HG02840 (cell line): ENCODE measurements around the gene AVPR1A.
"Not testable (repeated sequence)": the region's sequence is repeated elsewhere in the genome, so short reads cannot be mapped to it uniquely, and the experiment has no call there.

Experiments used
- ATAC-seq: cut with Tn5 transposase; IDR thresholded peaks from one replicate; pipeline ENCODE4 v1.9.1; 2021; ENCODE audit warnings: mild to moderate bottlenecking, moderate library complexity, moderate number of reproducible peaks; ENCODE audit not compliant: unreplicated experiment, low FRiP score

AVPR1A gene

GRCh38 chr12:63150713-63151622, at the start of gene AVPR1A:
AVPR1A (minus strand) TSS chr12:63151201; CDS start chr12:63150836, 365 bp downstream.
- no peak for ATAC-seq

GRCh38 chr12:63196168-63196567, 45.2 kb upstream of the AVPR1A start:
- ATAC-seq = no peak

GRCh38 chr12:63179224-63179623, 28.2 kb upstream of the AVPR1A start:
- no peak for ATAC-seq

- no peak for ATAC-seq
Observed at GRCh38 chr12:63170321-63170720, 19.3 kb upstream of the AVPR1A start.

- not testable (repeated sequence) for ATAC-seq
Observed at GRCh38 chr12:63167741-63168140, 16.7 kb upstream of the AVPR1A start.

GRCh38 chr12:63164911-63165310, 13.9 kb upstream of the AVPR1A start:
- ATAC-seq = no peak

- ATAC-seq = no peak
Observed at GRCh38 chr12:63163541-63163940, 12.5 kb upstream of the AVPR1A start.

GRCh38 chr12:63155375-63155774, 4.4 kb upstream of the AVPR1A start:
- ATAC-seq = no peak

- ATAC-seq = no peak
Observed at GRCh38 chr12:63154560-63154959, 3.6 kb upstream of the AVPR1A start.

- ATAC-seq = no peak
Observed at GRCh38 chr12:63152321-63152700, 1.3 kb upstream of the AVPR1A start.

GRCh38 chr12:63151623-63152320, 771 bp upstream of the AVPR1A start:
- ATAC-seq = no peak

GRCh38 chr12:63149909-63150712, 890 bp downstream of the AVPR1A start:
- ATAC-seq = no peak

- no peak for ATAC-seq
Observed at GRCh38 chr12:63144556-63144955, 6.4 kb downstream of the AVPR1A start.

- no peak for ATAC-seq
Observed at GRCh38 chr12:63138488-63138887, 12.5 kb downstream of the AVPR1A start.

- ATAC-seq = no peak
Observed at GRCh38 chr12:63133981-63134380, 17.0 kb downstream of the AVPR1A start.

GRCh38 chr12:63132201-63132600, 18.8 kb downstream of the AVPR1A start:
- no peak for ATAC-seq

GRCh38 chr12:63129927-63130326, 21.1 kb downstream of the AVPR1A start:
- ATAC-seq = no peak

GRCh38 chr12:63124778-63125177, 26.2 kb downstream of the AVPR1A start:
- no peak for ATAC-seq

- ATAC-seq = no peak
Observed at GRCh38 chr12:63103494-63104131, 47.4 kb downstream of the AVPR1A start.

- ATAC-seq = no peak
Observed at GRCh38 chr12:63101920-63102319, 49.1 kb downstream of the AVPR1A start.
